Measurements from ENCODE around the gene CACNG8.

CACNG8 gene

GRCh38 chr19:53969366-53969765, 6.6 kb downstream of the CACNG8 start:
- no peak for TF ChIP-seq MAX (IDR thresholded peaks at IDR 0.05; ENCODE audit: low read depth, low read length)
- no peak for TF ChIP-seq POLR2A (IDR thresholded peaks at IDR 0.05; ENCODE audit: extremely low read depth, insufficient read length)
- TF ChIP-seq CTCF (IDR thresholded peaks at IDR 0.05; ENCODE audit: low read depth, low read length): no peak
- no peak for TF ChIP-seq MYC (IDR thresholded peaks at IDR 0.05; ENCODE audit: low read depth, low read length)
- DNase-seq (ENCODE audit: low read depth): no peak
- H3K4me3 ChIP-seq (ENCODE audit: low read depth, low read length): no peak overlapping the region

GRCh38 chr19:53971673-53972072, 8.9 kb downstream of the CACNG8 start:
- no peak overlapping the region for H3K4me3 ChIP-seq (ENCODE audit: low read depth, low read length)
- TF ChIP-seq POLR2A (IDR thresholded peaks at IDR 0.05; ENCODE audit: extremely low read depth, insufficient read length) (no peak), MYC (IDR thresholded peaks at IDR 0.05; ENCODE audit: low read depth, low read length) (no peak), MAX (IDR thresholded peaks at IDR 0.05; ENCODE audit: low read depth, low read length) (peak; percentile 43; the same call in 1 of the 2 replicates)
- DNase-seq (ENCODE audit: low read depth): peak; percentile 49

- no peak overlapping the region for H3K4me3 ChIP-seq (ENCODE audit: low read depth, low read length)
- TF ChIP-seq MYC (IDR thresholded peaks at IDR 0.05; ENCODE audit: low read depth, low read length) (no peak; the same call in 1 of the 2 replicates), POLR2A (IDR thresholded peaks at IDR 0.05; ENCODE audit: extremely low read depth, insufficient read length) (no peak), MAX (IDR thresholded peaks at IDR 0.05; ENCODE audit: low read depth, low read length) (no peak), CTCF (IDR thresholded peaks at IDR 0.05; ENCODE audit: low read depth, low read length) (no peak)
- peak; percentile 76 for DNase-seq (ENCODE audit: low read depth)
These were observed 14.8 kb downstream of the CACNG8 start for GRCh38 chr19:53977429-53977990.

GRCh38 chr19:53977991-53978731, 15.4 kb downstream of the CACNG8 start:
- no peak overlapping the region for H3K4me3 ChIP-seq (ENCODE audit: low read depth, low read length)
- no peak for DNase-seq (ENCODE audit: low read depth)
- TF ChIP-seq CTCF (IDR thresholded peaks at IDR 0.05; ENCODE audit: low read depth, low read length): no peak
- no peak for TF ChIP-seq POLR2A (IDR thresholded peaks at IDR 0.05; ENCODE audit: extremely low read depth, insufficient read length)
- no peak for TF ChIP-seq MYC (IDR thresholded peaks at IDR 0.05; ENCODE audit: low read depth, low read length)
- no peak for TF ChIP-seq MAX (IDR thresholded peaks at IDR 0.05; ENCODE audit: low read depth, low read length)

- no peak for TF ChIP-seq MAX (IDR thresholded peaks at IDR 0.05; ENCODE audit: low read depth, low read length)
- TF ChIP-seq POLR2A (IDR thresholded peaks at IDR 0.05; ENCODE audit: extremely low read depth, insufficient read length): no peak
- no peak for TF ChIP-seq CTCF (IDR thresholded peaks at IDR 0.05; ENCODE audit: low read depth, low read length)
- no peak for TF ChIP-seq MYC (IDR thresholded peaks at IDR 0.05; ENCODE audit: low read depth, low read length)
- H3K4me3 ChIP-seq (ENCODE audit: low read depth, low read length): no peak overlapping the region
These were observed 16.5 kb downstream of the CACNG8 start for GRCh38 chr19:53978975-53979801.

More at GRCh38 chr19:53978975-53979801, 16.5 kb downstream of the CACNG8 start:
- DNase-seq (ENCODE audit: low read depth): no peak

All from NB4 (cell line).